ENCODE results near the gene CDH4.
"Not testable (repeated sequence)": the region's sequence is repeated elsewhere in the genome, so short reads cannot be mapped to it uniquely, and the experiment has no call there.

Gene CDH4

GRCh38 chr20:61253640-61254511 is 1.8 kb downstream of the CDH4 start:
- peak; percentile 23 for DNase-seq

- DNase-seq = peak; percentile 64
These were observed 3.0 kb downstream of the CDH4 start for GRCh38 chr20:61254881-61255626.

- no peak for DNase-seq
These were observed 4.3 kb downstream of the CDH4 start for GRCh38 chr20:61256365-61256764.

- no peak for DNase-seq
These were observed 4.8 kb downstream of the CDH4 start for GRCh38 chr20:61256824-61257223.

- DNase-seq = no peak
These were observed 5.5 kb downstream of the CDH4 start for GRCh38 chr20:61257611-61258010.

GRCh38 chr20:61259741-61260140 is 7.7 kb downstream of the CDH4 start:
- DNase-seq = no peak

- DNase-seq = no peak
These were observed 8.8 kb downstream of the CDH4 start for GRCh38 chr20:61260905-61261304.

- no peak for DNase-seq
These were observed 10.0 kb downstream of the CDH4 start for GRCh38 chr20:61262036-61262435.

- DNase-seq = no peak
These were observed 10.5 kb downstream of the CDH4 start for GRCh38 chr20:61262514-61262913.

GRCh38 chr20:61263084-61263695 is 11.1 kb downstream of the CDH4 start:
- DNase-seq = no peak

- DNase-seq = no peak
These were observed 11.9 kb downstream of the CDH4 start for GRCh38 chr20:61263938-61264337.

- DNase-seq = no peak
These were observed 15.2 kb downstream of the CDH4 start for GRCh38 chr20:61267241-61267640.

- DNase-seq = no peak
These were observed 16.0 kb downstream of the CDH4 start for GRCh38 chr20:61268024-61268423.

GRCh38 chr20:61271312-61272231 is 19.5 kb downstream of the CDH4 start:
- peak; percentile 28 for DNase-seq

GRCh38 chr20:61273024-61273423 is 21.0 kb downstream of the CDH4 start:
- not testable (repeated sequence) for DNase-seq

- not testable (repeated sequence) for DNase-seq
These were observed 21.6 kb downstream of the CDH4 start for GRCh38 chr20:61273666-61274065.

GRCh38 chr20:61274326-61274725 is 22.3 kb downstream of the CDH4 start:
- no peak for DNase-seq

GRCh38 chr20:61278296-61278695 is 26.2 kb downstream of the CDH4 start:
- DNase-seq = no peak

- DNase-seq = no peak
These were observed 27.6 kb downstream of the CDH4 start for GRCh38 chr20:61279621-61280150.

GRCh38 chr20:61280217-61280980 is 28.3 kb downstream of the CDH4 start:
- no peak for DNase-seq

- no peak for DNase-seq
These were observed 29.3 kb downstream of the CDH4 start for GRCh38 chr20:61281286-61281795.
